Glutamatergic neuron (in vitro differentiated cells): ENCODE data around the gene VGLL3. TPM values are rescaled to one million over a fixed set of nuclear protein-coding genes. Genes with fewer than 3 reads are reported as not detected.

Source experiments
- DNase-seq: peaks from one replicate; pipeline ENCODE4 v3.0.0; 2022
- H3K27ac Mint-ChIP-seq: one replicate; pipeline ENCODE4 v1.8.0; 2020; ENCODE audit warnings: mild to moderate bottlenecking, mixed read lengths, inconsistent platforms; ENCODE audit not compliant: unreplicated experiment
- H3K27me3 Mint-ChIP-seq: one replicate; pipeline ENCODE4 v1.8.0; 2020; ENCODE audit warnings: mild to moderate bottlenecking, moderate library complexity, mixed read lengths, inconsistent platforms; ENCODE audit not compliant: unreplicated experiment
- H3K36me3 Mint-ChIP-seq: one replicate; pipeline ENCODE4 v1.8.0; 2020; ENCODE audit warnings: mild to moderate bottlenecking, mixed read lengths, inconsistent platforms; ENCODE audit not compliant: unreplicated experiment
- H3K4me1 Mint-ChIP-seq: one replicate; pipeline ENCODE4 v1.8.0; 2020; ENCODE audit warnings: mild to moderate bottlenecking, low read depth, mixed read lengths, inconsistent platforms; ENCODE audit not compliant: unreplicated experiment
- H3K4me3 Mint-ChIP-seq: one replicate; pipeline ENCODE4 v1.8.0; 2020; ENCODE audit warnings: mild to moderate bottlenecking, mixed read lengths, inconsistent platforms; ENCODE audit not compliant: unreplicated experiment
- H3K9me3 Mint-ChIP-seq: one replicate; pipeline ENCODE4 v1.8.0; 2020; ENCODE audit warnings: mild to moderate bottlenecking, moderate library complexity, mixed read lengths, inconsistent platforms; ENCODE audit not compliant: unreplicated experiment
- total RNA-seq: library from RNA; stranded (reverse); fragmentation: NEBNext Ultra II Directional; extraction: Animal tissue kit (Norgen Biotek cat#: 25700); gene quantifications from one replicate; pipeline ENCODE4 v1.2.1, GENCODE V29; 2021; ENCODE audit not compliant: unreplicated experiment
- TF ChIP-seq, protein P1 (sequence below): fragments of 200-600 bp; sonication (generic); IDR thresholded peaks from one replicate; pipeline ENCODE4 v1.5.0; 2021; ENCODE audit not compliant: partially characterized antibody, unreplicated experiment

Gene VGLL3
- total RNA-seq, 1 donor from 2014 or later, result 0.15 TPM

DNA sequence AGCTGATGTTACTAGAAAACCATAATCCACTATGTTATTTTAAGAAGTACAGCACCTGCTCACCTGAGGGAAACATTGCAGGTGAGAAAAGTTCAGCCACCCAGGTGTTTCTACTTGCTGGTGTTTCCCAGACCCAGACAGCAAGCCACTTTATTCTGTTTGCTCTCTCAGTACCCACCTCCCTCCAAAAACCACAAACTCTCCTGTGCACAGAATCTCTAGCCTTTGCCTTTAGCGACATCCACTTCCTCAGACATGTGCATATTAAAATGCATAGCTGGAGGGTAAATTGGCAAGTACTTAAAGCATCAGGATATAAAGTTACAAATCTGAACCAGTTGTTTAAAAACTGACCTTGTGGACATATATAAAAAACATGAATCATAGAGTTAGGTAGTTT, 36.7 kb downstream of the VGLL3 start:
- no peak for DNase-seq
- H3K4me1 Mint-ChIP-seq, result peaks cover 10% of the 10 kb centered on the region
- no peak overlapping the region for H3K27ac Mint-ChIP-seq
- H3K9me3 Mint-ChIP-seq, result no peaks in the 10 kb centered on the region
- H3K4me3 Mint-ChIP-seq, result no peak overlapping the region
- TF ChIP-seq, protein P1, sequence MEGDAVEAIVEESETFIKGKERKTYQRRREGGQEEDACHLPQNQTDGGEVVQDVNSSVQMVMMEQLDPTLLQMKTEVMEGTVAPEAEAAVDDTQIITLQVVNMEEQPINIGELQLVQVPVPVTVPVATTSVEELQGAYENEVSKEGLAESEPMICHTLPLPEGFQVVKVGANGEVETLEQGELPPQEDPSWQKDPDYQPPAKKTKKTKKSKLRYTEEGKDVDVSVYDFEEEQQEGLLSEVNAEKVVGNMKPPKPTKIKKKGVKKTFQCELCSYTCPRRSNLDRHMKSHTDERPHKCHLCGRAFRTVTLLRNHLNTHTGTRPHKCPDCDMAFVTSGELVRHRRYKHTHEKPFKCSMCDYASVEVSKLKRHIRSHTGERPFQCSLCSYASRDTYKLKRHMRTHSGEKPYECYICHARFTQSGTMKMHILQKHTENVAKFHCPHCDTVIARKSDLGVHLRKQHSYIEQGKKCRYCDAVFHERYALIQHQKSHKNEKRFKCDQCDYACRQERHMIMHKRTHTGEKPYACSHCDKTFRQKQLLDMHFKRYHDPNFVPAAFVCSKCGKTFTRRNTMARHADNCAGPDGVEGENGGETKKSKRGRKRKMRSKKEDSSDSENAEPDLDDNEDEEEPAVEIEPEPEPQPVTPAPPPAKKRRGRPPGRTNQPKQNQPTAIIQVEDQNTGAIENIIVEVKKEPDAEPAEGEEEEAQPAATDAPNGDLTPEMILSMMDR, result no peak
- H3K36me3 Mint-ChIP-seq, result no peaks in the 10 kb centered on the region
- no peaks in the 10 kb centered on the region for H3K27me3 Mint-ChIP-seq

- no peaks in the 10 kb centered on the region for H3K27me3 Mint-ChIP-seq
- H3K36me3 Mint-ChIP-seq, result no peaks in the 10 kb centered on the region
- H3K4me3 Mint-ChIP-seq, result no peak overlapping the region
- peaks cover 8% of the 10 kb centered on the region for H3K4me1 Mint-ChIP-seq
- no peak for DNase-seq
- H3K27ac Mint-ChIP-seq, result no peak overlapping the region
- H3K9me3 Mint-ChIP-seq, result no peaks in the 10 kb centered on the region
- TF ChIP-seq, protein P1, result no peak
Measured at GRCh38 chr3:86951322-86951721, 39.6 kb downstream of the VGLL3 start.

DNA sequence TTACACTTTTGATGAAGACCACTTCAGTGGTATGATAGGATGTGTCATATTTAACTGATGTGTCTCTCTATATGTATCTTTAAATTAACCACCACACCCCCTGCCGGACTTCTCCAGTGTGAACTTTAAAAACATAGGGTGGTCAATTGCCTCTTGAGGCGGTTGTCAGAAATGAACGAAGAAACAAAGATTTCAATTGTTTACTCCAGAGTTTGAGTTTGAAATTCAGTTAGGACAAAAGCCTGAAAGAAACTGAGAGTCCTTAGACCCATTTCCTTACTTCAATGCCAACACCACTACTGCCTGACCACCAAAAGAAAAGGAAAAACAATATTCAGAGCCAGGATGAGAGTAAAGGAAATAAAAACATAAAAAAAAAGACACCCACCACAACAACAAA, 40.2 kb downstream of the VGLL3 start:
- H3K4me3 Mint-ChIP-seq, result no peak overlapping the region
- no peak overlapping the region for H3K27ac Mint-ChIP-seq
- H3K9me3 Mint-ChIP-seq, result no peaks in the 10 kb centered on the region

DNA sequence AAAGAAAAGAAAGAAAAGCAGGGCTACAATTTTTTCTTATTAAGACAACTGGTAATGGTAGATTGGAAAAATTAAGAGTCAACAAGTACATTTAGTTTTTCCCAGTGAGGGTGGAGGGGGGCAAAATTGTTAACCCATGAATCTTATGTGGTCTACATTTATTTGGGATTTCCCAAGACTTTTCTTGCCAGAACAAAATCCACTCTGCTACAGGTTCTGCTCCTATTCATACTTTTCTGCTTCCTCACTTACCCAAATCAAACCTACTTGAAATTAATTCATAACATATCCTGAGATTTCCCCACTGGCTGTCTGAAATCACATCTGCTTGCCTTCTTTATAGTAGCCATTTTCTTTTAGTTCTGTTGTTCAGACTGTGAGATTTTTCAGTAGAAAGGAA, 41.1 kb downstream of the VGLL3 start:
- no peaks in the 10 kb centered on the region for H3K9me3 Mint-ChIP-seq
- no peak for DNase-seq
- no peaks in the 10 kb centered on the region for H3K27me3 Mint-ChIP-seq
- H3K4me1 Mint-ChIP-seq, result peaks cover 8% of the 10 kb centered on the region
- H3K27ac Mint-ChIP-seq, result no peak overlapping the region
- H3K4me3 Mint-ChIP-seq, result no peak overlapping the region
- no peaks in the 10 kb centered on the region for H3K36me3 Mint-ChIP-seq
- TF ChIP-seq, protein P1, result no peak

More for the DNA sequence above, 40.2 kb downstream of the VGLL3 start:
- no peaks in the 10 kb centered on the region for H3K36me3 Mint-ChIP-seq
- H3K27me3 Mint-ChIP-seq, result no peaks in the 10 kb centered on the region
- peaks cover 8% of the 10 kb centered on the region for H3K4me1 Mint-ChIP-seq
- DNase-seq, result no peak
- TF ChIP-seq, protein P1, result no peak

DNA sequence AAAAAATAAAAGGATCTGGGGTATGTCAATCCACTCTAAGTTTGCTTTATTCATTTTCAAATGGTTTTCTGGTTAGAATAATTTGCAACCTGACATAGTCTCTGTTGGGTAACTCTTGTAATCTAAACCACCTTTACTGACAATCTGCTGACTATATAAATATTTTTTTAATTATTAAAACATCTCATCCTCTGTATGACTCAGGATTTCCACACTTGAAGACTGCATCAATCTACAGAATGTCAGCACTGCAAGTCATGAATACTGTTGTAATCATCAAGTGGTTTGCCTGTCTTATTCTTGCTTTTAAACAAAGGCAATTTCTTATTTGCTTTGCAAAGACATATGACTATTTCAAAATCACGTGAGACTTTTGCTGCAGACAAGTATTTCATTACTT, 42.1 kb downstream of the VGLL3 start:
- H3K9me3 Mint-ChIP-seq, result no peaks in the 10 kb centered on the region
- no peak overlapping the region for H3K4me3 Mint-ChIP-seq
- TF ChIP-seq, protein P1, result no peak
- H3K36me3 Mint-ChIP-seq, result no peaks in the 10 kb centered on the region
- no peak for DNase-seq
- no peaks in the 10 kb centered on the region for H3K4me1 Mint-ChIP-seq
- no peak overlapping the region for H3K27ac Mint-ChIP-seq
- H3K27me3 Mint-ChIP-seq, result no peaks in the 10 kb centered on the region
